Stromal cell of bone marrow (primary cell): Measurements from ENCODE around the gene MYLIP.

Source experiments
- DNase-seq: peaks from one replicate; pipeline ENCODE4 v3.0.0-alpha.2; 2012; ENCODE audit warnings: low read depth

MYLIP gene

GRCh38 chr6:16128759-16129622, at the start of gene MYLIP:
TSS of gene MYLIP (plus strand) at chr6:16129086. CDS start at chr6:16129323, 237 bp downstream.
- DNase-seq = peak; percentile 90

DNA sequence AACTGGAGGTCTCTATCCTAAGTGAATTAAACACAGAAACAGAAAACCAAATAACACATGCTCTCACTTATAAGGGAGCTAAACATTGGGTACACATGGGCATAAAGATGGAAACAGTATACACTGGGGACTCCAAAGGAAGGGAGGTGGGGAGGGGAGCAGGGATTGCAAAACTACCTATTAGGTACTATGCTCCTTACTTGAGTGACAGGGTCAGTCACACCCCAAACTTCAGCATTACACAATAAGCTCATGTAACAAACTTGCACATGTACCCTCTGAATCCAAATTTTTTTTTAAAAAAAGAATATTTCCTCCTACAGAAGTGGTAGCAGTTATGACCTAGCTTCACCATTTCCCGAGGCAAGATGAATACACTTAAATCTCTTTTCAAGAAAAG, 49.5 kb upstream of the MYLIP start:
- DNase-seq = no peak

- no peak for DNase-seq
Observed at GRCh38 chr6:16080204-16080603, 48.7 kb upstream of the MYLIP start.

- no peak for DNase-seq
Observed at GRCh38 chr6:16081326-16081725, 47.6 kb upstream of the MYLIP start.

- DNase-seq = no peak
Observed at GRCh38 chr6:16082361-16082760, 46.5 kb upstream of the MYLIP start.

DNA sequence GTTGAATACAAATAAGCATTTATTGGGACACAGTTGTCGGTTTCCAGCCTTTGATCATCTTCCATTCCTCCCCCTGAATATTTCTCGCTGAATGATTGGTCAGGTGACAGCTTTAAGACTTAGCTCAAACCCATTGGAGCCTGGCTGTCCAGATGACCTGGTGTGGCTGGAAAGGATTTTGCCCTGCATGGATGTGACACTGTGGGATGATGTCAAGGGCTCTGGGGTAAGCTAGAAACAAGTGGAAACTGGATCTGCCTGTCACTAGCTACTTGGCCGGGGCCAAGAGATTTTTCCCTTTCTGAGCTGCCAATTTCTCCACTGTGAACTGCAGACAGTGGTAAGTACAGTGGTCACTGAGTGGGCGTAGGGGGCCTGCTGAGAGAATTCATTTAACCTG, 41.9 kb upstream of the MYLIP start:
- DNase-seq = no peak

DNA sequence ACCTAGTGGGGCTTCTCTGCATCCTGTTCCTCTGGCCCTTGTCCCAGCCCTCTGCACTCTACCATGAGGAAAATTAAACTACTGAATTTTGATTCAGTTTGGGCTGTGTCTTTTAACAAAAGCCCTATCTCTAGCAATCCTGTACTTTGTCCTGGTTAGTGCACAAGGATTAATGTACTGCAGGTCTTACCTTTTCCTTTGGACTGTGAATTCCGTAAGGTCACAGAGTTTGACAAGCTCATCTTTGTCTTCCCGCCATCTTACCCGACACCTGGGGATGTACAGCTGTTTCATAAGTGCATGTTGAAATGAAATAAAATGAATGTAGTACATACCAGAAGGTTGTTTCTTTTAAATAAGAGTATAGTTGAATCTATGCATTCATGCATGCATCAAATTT, 41.5 kb upstream of the MYLIP start:
- DNase-seq = no peak

DNA sequence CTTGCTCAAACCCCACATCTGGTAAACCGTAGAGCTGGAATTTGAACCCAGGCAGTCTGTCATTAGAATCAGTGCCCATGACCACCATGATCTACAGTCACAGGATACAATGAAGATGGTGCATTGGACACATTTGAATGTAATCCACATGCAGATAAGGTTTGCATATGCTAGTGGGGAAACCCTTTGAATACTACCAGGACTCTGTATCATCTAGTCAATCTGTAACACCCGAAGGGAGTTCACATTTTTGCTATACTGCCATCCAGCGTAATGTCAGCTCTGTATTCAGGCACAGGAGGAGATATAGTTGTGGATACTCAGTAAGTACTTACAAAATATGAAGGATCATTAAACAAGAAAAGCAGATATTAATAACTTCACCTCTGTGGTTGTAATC, 40.5 kb upstream of the MYLIP start:
- DNase-seq = no peak

- peak; percentile 9 for DNase-seq
Observed at GRCh38 chr6:16089232-16090062, 39.4 kb upstream of the MYLIP start.

DNA sequence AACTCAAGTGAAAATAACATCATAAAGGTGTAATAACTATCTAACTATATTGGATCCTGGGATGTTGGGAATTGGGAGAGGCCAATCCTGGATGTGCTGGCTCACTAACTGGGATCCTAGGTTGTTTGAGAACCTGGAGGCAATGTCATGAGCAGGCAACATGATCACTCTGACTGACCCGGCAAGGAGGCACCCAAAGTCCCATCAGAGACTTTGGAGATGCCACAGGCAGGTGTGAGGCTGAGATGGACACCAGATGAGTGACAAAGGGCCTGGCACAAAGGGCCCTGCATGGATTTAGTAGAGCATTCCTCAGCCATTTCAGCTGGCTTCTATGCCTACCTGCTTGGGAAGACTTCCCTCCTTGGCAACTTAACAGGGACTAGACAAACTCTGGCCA, 38.4 kb upstream of the MYLIP start:
- no peak for DNase-seq

DNA sequence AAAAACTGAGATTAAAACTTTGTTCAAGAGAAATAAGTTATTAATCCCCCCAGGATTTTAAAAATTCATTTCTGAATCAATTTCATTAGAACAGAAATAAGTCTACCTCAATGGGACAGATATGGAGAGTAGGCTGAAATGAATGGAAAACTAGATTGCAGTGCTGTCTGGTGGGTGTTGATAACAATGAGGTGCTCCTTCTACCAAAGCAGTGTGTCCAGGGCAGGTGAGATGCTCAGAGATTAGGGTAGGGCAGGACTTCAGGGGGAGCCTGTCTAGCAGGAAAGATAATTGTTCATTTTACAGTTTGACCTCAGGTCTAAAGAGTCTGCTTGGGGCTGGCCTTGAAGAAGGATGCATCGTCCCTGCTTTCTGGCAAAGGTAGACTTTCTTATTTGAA, 38.0 kb upstream of the MYLIP start:
- no peak for DNase-seq

GRCh38 chr6:16092140-16092539, 36.7 kb upstream of the MYLIP start:
- no peak for DNase-seq

DNA sequence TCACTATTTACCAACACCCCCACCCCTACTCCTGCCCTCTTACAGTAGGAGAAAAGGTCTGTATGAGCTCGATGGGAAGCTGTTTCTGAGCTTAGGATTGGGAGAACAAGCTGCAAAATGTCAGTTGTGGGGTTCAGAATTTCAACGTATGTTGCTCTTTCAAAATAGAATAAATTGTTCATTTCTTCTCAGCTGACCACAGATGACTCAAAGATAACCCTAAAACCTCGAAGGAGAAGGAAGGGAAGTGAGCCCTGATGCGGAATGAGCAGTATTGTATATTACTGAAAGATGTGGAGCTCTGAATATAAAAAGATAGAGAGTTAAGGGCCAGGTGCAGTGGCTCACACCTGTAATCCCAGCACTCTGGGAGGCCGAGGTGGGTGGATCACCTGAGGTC, 35.9 kb upstream of the MYLIP start:
- DNase-seq = no peak

- no peak for DNase-seq
Observed at GRCh38 chr6:16095180-16095579, 33.7 kb upstream of the MYLIP start.

GRCh38 chr6:16097382-16098171, 31.3 kb upstream of the MYLIP start:
- no peak for DNase-seq

GRCh38 chr6:16098211-16098610, 30.7 kb upstream of the MYLIP start:
- no peak for DNase-seq

GRCh38 chr6:16102208-16102607, 26.7 kb upstream of the MYLIP start:
- no peak for DNase-seq

GRCh38 chr6:16103722-16104121, 25.2 kb upstream of the MYLIP start:
- DNase-seq = no peak

DNA sequence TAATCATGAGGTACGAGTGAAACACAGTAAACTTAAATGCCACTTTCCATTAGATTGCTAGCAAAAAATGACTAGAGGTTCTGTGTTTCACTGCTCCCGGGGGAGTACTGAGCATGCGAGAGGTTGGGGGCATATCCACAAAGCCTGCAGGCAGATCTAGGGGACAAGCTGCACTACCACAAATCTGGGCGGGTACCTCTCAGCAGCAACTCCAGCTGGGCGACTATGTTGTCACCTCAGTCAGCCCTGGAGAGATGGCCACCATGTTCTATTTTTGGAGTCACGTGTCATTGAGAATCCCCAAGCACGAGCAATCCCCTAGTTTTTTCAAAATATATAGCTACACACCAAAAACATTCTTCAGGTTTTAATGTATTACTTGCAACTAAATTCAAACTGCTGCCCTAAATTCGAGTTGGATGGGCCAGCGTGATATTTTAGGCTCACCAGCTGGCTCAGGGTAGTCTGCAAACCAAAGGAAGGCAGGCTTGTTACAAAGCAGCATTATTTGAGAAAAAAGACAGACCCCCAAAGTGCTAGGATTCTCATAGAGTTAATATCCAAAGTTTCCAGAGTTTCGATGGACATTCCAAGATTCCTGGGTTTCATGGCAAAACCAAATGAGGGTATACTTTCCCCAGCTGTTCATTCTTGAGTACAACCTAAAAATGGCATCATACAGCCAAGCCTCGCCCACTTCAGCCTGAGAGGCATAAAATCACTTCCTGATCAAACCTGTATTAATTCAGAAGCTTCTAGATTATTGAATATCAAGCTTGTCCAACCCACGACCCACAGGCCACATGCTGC, 24.1 kb upstream of the MYLIP start:
- no peak for DNase-seq

GRCh38 chr6:16105854-16106253, 23.0 kb upstream of the MYLIP start:
- DNase-seq = peak; percentile 39

DNA sequence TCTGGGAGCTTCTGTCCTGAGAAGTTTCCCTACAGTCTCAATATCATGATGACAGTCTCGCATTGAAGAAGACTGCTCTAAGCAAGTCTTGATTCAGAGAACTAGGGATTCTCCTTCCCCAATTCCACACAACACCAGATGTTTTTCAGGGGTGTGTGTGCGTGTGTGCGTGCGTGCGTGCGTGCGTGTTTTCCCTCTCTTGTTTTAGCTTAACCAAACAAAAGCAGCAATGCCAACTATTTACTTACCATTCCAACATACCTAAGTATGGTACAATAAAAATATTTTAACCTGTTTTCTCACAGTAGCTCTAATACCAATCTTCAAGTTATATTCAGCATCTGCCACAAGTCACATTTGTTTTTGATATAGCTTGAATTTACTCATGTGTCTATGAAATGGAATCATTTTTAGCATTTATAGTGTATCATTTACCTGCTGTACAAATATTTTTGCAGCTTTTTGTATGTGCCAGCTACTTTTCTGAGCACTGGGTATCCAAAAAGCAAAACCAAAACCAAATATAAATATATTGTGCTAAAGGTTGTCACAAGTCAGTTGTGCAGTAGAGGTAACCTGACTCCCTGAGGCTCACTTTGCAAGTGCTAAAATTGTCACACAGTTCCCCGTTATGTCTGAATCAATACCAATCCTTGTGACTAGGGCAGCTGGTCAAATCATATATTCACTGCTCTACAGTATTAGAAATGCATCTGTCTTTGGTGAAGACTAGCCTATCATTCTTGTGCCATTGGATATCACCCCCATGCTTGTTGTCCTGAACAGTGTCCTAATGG, 21.7 kb upstream of the MYLIP start:
- DNase-seq = no peak
